Measurements from ENCODE around the gene AKAIN1. TPM values are rescaled to one million over a fixed set of nuclear protein-coding genes. Genes with fewer than 3 reads are reported as not detected.

Gene AKAIN1
- polyA plus RNA-seq, 1 donor from 2014 or later: not detected

- H3K9ac ChIP-seq (ENCODE audit: low read length): no peak overlapping the region
- no peaks in the 10 kb centered on the region for H3K36me3 ChIP-seq (ENCODE audit: insufficient read depth, low read length)
- no peak overlapping the region for H3K4me2 ChIP-seq (ENCODE audit: low read length)
- H3K9me2 ChIP-seq (ENCODE audit: insufficient read depth, low read length): no peaks in the 10 kb centered on the region
- no peaks in the 10 kb centered on the region for H3K79me2 ChIP-seq (replicated peaks; ENCODE audit: insufficient read depth, low read length)
- H3K4me3 ChIP-seq (ENCODE audit: low read length): no peak overlapping the region
- H2AFZ ChIP-seq (ENCODE audit: low read depth, low read length): no peak overlapping the region
- H4K20me1 ChIP-seq (ENCODE audit: insufficient read depth): no peaks in the 10 kb centered on the region
- no peaks in the 10 kb centered on the region for H3K9me3 ChIP-seq (ENCODE audit: low read length)
- no peaks in the 10 kb centered on the region for H3K27me3 ChIP-seq (ENCODE audit: insufficient read depth, low read depth, low read length)
- TF ChIP-seq EZH2 (IDR thresholded peaks at IDR 0.05; ENCODE audit: borderline replicate concordance, insufficient read depth, low read length, poor library complexity, severe bottlenecking) (no peak), MXI1 (conservative IDR thresholded peaks at IDR 0.05; ENCODE audit: poor library complexity, severe bottlenecking) (no peak), SMC3 (conservative IDR thresholded peaks at IDR 0.05; ENCODE audit: poor library complexity) (no peak), REST (IDR thresholded peaks at IDR 0.05; ENCODE audit: borderline replicate concordance) (no peak), POLR2AphosphoS5 (IDR thresholded peaks at IDR 0.05) (no peak), CTCF (IDR thresholded peaks at IDR 0.05; ENCODE audit: poor library complexity, severe bottlenecking) (no peak), TAF1 (IDR thresholded peaks at IDR 0.05; ENCODE audit: low read depth) (no peak), RAD21 (conservative IDR thresholded peaks at IDR 0.05) (no peak), EP300 (conservative IDR thresholded peaks at IDR 0.05; ENCODE audit: poor library complexity, severe bottlenecking) (no peak)
- H3F3A ChIP-seq (ENCODE audit: insufficient read depth, low read length, poor library complexity, severe bottlenecking): no peaks in the 10 kb centered on the region
- no peak overlapping the region for H3K27ac ChIP-seq (ENCODE audit: low read length)
These were observed 38.5 kb downstream of the AKAIN1 start for GRCh38 chr18:5158587-5158986.

- Histone ChIP-seq H4K20me1 (ENCODE audit: insufficient read depth) (no peaks in the 10 kb centered on the region), H3K36me3 (ENCODE audit: insufficient read depth, low read length) (no peaks in the 10 kb centered on the region), H3K79me2 (replicated peaks; ENCODE audit: insufficient read depth, low read length) (no peaks in the 10 kb centered on the region), H3K9me2 (ENCODE audit: insufficient read depth, low read length) (no peaks in the 10 kb centered on the region), H3F3A (ENCODE audit: insufficient read depth, low read length, poor library complexity, severe bottlenecking) (no peaks in the 10 kb centered on the region), H3K27ac (ENCODE audit: low read length) (no peak overlapping the region), H2AFZ (ENCODE audit: low read depth, low read length) (no peak overlapping the region), H3K4me3 (ENCODE audit: low read length) (no peak overlapping the region), H3K4me2 (ENCODE audit: low read length) (no peak overlapping the region), H3K9me3 (ENCODE audit: low read length) (no peaks in the 10 kb centered on the region), H3K27me3 (ENCODE audit: insufficient read depth, low read depth, low read length) (no peaks in the 10 kb centered on the region), H3K9ac (ENCODE audit: low read length) (no peak overlapping the region)
- no peak for TF ChIP-seq POLR2AphosphoS5 (IDR thresholded peaks at IDR 0.05)
- no peak for TF ChIP-seq SMC3 (conservative IDR thresholded peaks at IDR 0.05; ENCODE audit: poor library complexity)
- no peak for TF ChIP-seq EP300 (conservative IDR thresholded peaks at IDR 0.05; ENCODE audit: poor library complexity, severe bottlenecking)
- no peak for TF ChIP-seq REST (IDR thresholded peaks at IDR 0.05; ENCODE audit: borderline replicate concordance)
- TF ChIP-seq MXI1 (conservative IDR thresholded peaks at IDR 0.05; ENCODE audit: poor library complexity, severe bottlenecking): no peak
- TF ChIP-seq EZH2 (IDR thresholded peaks at IDR 0.05; ENCODE audit: borderline replicate concordance, insufficient read depth, low read length, poor library complexity, severe bottlenecking): no peak
- no peak for TF ChIP-seq CTCF (IDR thresholded peaks at IDR 0.05; ENCODE audit: poor library complexity, severe bottlenecking)
- TF ChIP-seq RAD21 (conservative IDR thresholded peaks at IDR 0.05): no peak
- TF ChIP-seq TAF1 (IDR thresholded peaks at IDR 0.05; ENCODE audit: low read depth): no peak
These were observed 38.9 kb downstream of the AKAIN1 start for GRCh38 chr18:5158172-5158571.
